Transverse colon (tissue), 4 donors: ENCODE measurements around the gene RUBCN. TPM values are rescaled to one million over a fixed set of nuclear protein-coding genes. Genes with fewer than 3 reads are reported as not detected.

Experiments
- DNase-seq: peaks from one replicate; pipeline ENCODE4 v3.0.0-alpha.2; 2019
- H3K27ac ChIP-seq, 4 donors: fragments of 200-600 bp; sonication (generic); 2 replicates each; pipeline ENCODE4 v1.5.1; 2016 to 2018; ENCODE audit warnings: inconsistent platforms in 4 of 4
- H3K27me3 ChIP-seq: fragments of 200-600 bp; sonication (generic); 2 replicates; pipeline ENCODE4 v1.5.1; 2017; ENCODE audit warnings: inconsistent platforms
- H3K36me3 ChIP-seq, 4 donors: fragments of 200-600 bp; sonication (generic); 2 replicates each; pipeline ENCODE4 v1.5.1; 2017 to 2019; ENCODE audit warnings: inconsistent platforms in 4 of 4
- H3K4me1 ChIP-seq, 4 donors: fragments of 200-600 bp; sonication (generic); 2 replicates each; pipeline ENCODE4 v1.5.1; 2017 to 2020; ENCODE audit warnings: inconsistent platforms in 4 of 4
- H3K4me3 ChIP-seq, 4 donors: fragments of 200-600 bp; sonication (generic); 1 replicate in 1 of 4; 2 replicates in 3 of 4; pipeline versions ENCODE4 v1.5.1 to v1.6.1; 2017 to 2019; ENCODE audit warnings: inconsistent platforms in 4 of 4
- H3K9me3 ChIP-seq, 2 donors: fragments of 200-600 bp; sonication (generic); 2 replicates each; pipeline ENCODE4 v1.5.1; 2017 to 2019; ENCODE audit warnings: inconsistent platforms in 2 of 2
- EP300 ChIP-seq: sonication (generic); formaldehyde crosslinking; IDR thresholded peaks from one replicate; pipeline ENCODE4 v1.6.1; 2017; ENCODE audit warnings: antibody characterized with exemption, low read depth
- POLR2A ChIP-seq: fragments of 450-650 bp; IDR thresholded peaks from one replicate; pipeline ENCODE4 v1.6.1; 2016; ENCODE audit warnings: antibody characterized with exemption, mild to moderate bottlenecking, moderate library complexity
- POLR2AphosphoS5 ChIP-seq, 3 donors: sonication (generic); formaldehyde crosslinking; IDR thresholded peaks; one replicate each; pipeline ENCODE4 v1.6.1; 2016; ENCODE audit warnings: antibody characterized with exemption in 3 of 3
- WGBS, 2 donors: methylation state at CpG; one replicate each; pipeline ENCODE4 v1.1.5; 2018; ENCODE audit warnings: low coverage in 1 of 2; 5-methylcytosine and 5-hydroxymethylcytosine counted together
- in situ Hi-C, 4 donors: fragments of 200-750 bp; cut with MboI; loops; one replicate each; pipeline versions ENCODE4 v1.15.0 to v1.15.1; 2017; ENCODE audit warnings: low sequenced_read_pairs in 3 of 4, low pct_ligation_motif_present in 1 of 4, low pct_unique_long_range_greater_than_20kb in 1 of 4
- intact Hi-C: fragments of 100-400 bp; cut with DNase I; formaldehyde crosslinking; loops from one replicate; pipeline ENCODE4 v1.15.1; 2023; ENCODE audit warnings: low total_unique reads
- total RNA-seq, 4 donors: library from RNA; depleted of rRNA; stranded (reverse); fragments of >200 nt; gene quantifications; one replicate each; pipeline ENCODE4 v1.1.0, GENCODE V29; 2016
- TF ChIP-seq, protein P1 (sequence below), 5 experiments: fragments of 200-600 bp in 3 of 5; fragments of 450-650 bp in 2 of 5; sonication (generic) in 3 of 5; IDR thresholded peaks; 1 replicate in 2 of 5; 2 replicates in 3 of 5; pipeline ENCODE4 v1.5.1; 2016 to 2017; ENCODE audit warnings: antibody characterized with exemption in 5 of 5, inconsistent platforms in 3 of 5, mild to moderate bottlenecking in 2 of 5, moderate library complexity in 1 of 5

The RUBCN gene
- total RNA-seq, 4 donors from 2014 or later, result 32.2 to 64.7 (median 54.8) TPM

DNA sequence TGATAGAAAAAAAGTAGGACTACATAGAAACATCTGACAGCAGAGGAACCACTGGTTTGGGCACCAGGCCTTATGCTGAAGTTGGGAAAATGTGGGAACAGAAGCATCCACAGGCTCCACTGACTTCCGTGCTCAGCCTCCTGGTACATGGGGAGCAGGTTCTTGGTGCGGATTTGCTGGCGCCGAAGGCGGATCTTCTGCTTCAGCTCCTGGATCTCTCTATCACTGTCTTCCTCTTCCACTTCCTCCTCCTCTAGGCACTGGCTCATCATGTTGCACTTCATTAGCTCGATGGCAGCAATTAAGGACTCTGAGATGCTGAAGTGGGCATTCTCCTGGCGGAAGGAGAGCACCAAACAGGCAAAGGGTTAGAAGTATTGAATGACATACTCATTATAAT is 42.5 kb downstream of the RUBCN start:
- in situ Hi-C loops (no loop called here), intact Hi-C loops (no loop called here)
- DNase-seq, result no peak
- Histone ChIP-seq H3K27ac (no peak overlapping the region), H3K4me1 (no peaks in the 10 kb centered on the region), H3K4me3 (no peak overlapping the region), H3K36me3 (peaks cover 0 to 54% (median 9%) of the 10 kb centered on the region in 4 donors), H3K27me3 (no peaks in the 10 kb centered on the region), H3K9me3 (no peaks in the 10 kb centered on the region)
- 93 to 100% methylated on average over 1 to 7 of the region's 7 CpGs for WGBS, 2 donors
- no peak for TF ChIP-seq EP300
- no peak for TF ChIP-seq POLR2A
- no peak for TF ChIP-seq POLR2AphosphoS5 (IDR thresholded peaks at IDR 0.05)
- TF ChIP-seq, protein P1, sequence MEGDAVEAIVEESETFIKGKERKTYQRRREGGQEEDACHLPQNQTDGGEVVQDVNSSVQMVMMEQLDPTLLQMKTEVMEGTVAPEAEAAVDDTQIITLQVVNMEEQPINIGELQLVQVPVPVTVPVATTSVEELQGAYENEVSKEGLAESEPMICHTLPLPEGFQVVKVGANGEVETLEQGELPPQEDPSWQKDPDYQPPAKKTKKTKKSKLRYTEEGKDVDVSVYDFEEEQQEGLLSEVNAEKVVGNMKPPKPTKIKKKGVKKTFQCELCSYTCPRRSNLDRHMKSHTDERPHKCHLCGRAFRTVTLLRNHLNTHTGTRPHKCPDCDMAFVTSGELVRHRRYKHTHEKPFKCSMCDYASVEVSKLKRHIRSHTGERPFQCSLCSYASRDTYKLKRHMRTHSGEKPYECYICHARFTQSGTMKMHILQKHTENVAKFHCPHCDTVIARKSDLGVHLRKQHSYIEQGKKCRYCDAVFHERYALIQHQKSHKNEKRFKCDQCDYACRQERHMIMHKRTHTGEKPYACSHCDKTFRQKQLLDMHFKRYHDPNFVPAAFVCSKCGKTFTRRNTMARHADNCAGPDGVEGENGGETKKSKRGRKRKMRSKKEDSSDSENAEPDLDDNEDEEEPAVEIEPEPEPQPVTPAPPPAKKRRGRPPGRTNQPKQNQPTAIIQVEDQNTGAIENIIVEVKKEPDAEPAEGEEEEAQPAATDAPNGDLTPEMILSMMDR (IDR thresholded peaks at IDR 0.05), result no peak

GRCh38 chr3:197692641-197693040 is 44.1 kb downstream of the RUBCN start:
- 62 to 80% methylated on average over 3 to 4 of the region's 4 CpGs for WGBS, 2 donors
- Histone ChIP-seq H3K4me1 (no peaks in the 10 kb centered on the region), H3K27me3 (no peaks in the 10 kb centered on the region), H3K9me3 (no peaks in the 10 kb centered on the region), H3K27ac (no peak overlapping the region), H3K4me3 (no peak overlapping the region), H3K36me3 (peaks cover 0 to 54% (median 9%) of the 10 kb centered on the region in 4 donors)
- no peak for DNase-seq
- TF ChIP-seq EP300 (no peak), POLR2AphosphoS5 (IDR thresholded peaks at IDR 0.05) (no peak), POLR2A (no peak)
- TF ChIP-seq, protein P1 (IDR thresholded peaks at IDR 0.05), result no peak
- in situ Hi-C loops (no loop called here), intact Hi-C loops (no loop called here)

DNA sequence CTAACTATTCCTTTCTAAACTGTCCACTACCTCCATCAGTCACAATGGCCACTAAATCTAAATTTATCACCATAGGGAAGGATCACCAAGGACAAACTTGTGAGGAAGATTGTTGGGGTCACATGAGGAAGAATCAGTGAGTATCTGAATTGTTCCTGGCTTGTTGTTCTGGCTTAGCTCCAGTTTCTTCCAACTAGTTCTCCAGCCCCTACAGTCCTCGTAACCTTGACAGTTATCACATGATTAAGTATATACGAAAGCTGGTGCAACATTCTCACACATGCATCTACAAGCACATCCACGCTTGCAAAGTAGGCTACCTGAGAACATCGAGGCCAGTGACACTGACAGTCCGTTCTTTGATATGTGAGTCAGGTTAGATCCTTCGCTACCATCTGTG is 46.0 kb downstream of the RUBCN start:
- H3K36me3 ChIP-seq, result peaks cover 0 to 44% (median 9%) of the 10 kb centered on the region in 4 donors
- 95 to 100% methylated on average over 3 to 6 of the region's 6 CpGs for WGBS, 2 donors
- in situ Hi-C loops, result no loop called here

GRCh38 chr3:197687570-197687969 is 49.1 kb downstream of the RUBCN start:
- Histone ChIP-seq H3K36me3 (peaks cover 0 to 19% (median under 1%) of the 10 kb centered on the region in 4 donors), H3K27ac (no peak overlapping the region), H3K4me1 (no peaks in the 10 kb centered on the region), H3K9me3 (no peaks in the 10 kb centered on the region), H3K27me3 (no peaks in the 10 kb centered on the region), H3K4me3 (no peak overlapping the region)
- intact Hi-C loops (no loop called here), in situ Hi-C loops (no loop called here)
- 96% methylated on average over 6 of the region's 6 CpGs; no CpG with 5 or more reads in 1 of the 2 donors for WGBS, 2 donors
- TF ChIP-seq, protein P1 (IDR thresholded peaks at IDR 0.05), result no peak
- TF ChIP-seq POLR2AphosphoS5 (IDR thresholded peaks at IDR 0.05) (no peak), EP300 (no peak), POLR2A (no peak)
- no peak for DNase-seq

More for the DNA sequence above, 46.0 kb downstream of the RUBCN start:
- no peaks in the 10 kb centered on the region for H3K4me1 ChIP-seq
- no peaks in the 10 kb centered on the region for H3K9me3 ChIP-seq
- no peak overlapping the region for H3K27ac ChIP-seq
- H3K27me3 ChIP-seq, result no peaks in the 10 kb centered on the region
- TF ChIP-seq EP300, result no peak
- TF ChIP-seq POLR2AphosphoS5 (IDR thresholded peaks at IDR 0.05), result no peak
- TF ChIP-seq POLR2A, result no peak
- TF ChIP-seq, protein P1 (IDR thresholded peaks at IDR 0.05), result no peak
- H3K4me3 ChIP-seq, result no peak overlapping the region
- DNase-seq, result no peak
- intact Hi-C loops, result no loop called here
